ENCODE results near the gene DEXI. TPM values are rescaled to one million over a fixed set of nuclear protein-coding genes. Genes with fewer than 3 reads are reported as not detected.

DEXI gene
- total and polyA plus RNA-seq, 2 of the 13 experiments (the other 11 are each of a cell fraction or from before 2014, with no cell fraction given), result 51.5 to 70.4 TPM

DNA sequence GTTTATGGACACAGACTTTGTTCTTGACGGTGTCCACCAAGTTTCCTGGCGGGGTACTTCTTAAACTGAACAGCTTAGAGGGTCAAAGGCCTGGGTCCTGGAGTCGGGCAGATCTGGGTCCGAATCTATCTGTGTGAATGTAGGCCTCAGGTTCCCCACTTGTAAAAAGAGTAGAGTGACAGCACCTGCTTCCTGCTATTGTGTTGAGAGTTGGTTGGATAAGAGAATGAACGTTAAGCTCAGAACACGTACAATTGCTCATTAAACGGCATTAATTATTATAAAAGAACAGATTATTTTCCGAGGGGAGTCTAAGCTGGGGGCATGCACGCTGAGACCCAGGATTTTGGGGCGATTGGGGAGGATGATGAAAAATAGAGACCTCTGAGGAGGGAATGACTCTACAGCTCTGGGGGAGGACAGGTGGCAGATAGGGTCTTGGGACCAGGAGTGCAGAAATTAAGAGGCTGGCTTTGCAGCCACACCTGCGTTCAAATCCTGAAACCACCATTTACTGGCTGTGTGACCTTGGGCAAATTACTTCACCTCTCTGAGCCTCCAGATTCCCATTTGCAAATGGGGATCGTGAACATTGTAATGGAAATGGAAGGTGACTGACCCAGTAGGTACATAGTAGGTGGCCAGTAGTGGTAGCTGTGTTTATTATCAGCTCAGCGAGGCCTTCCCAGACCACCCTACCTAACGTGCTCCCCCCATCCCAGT, 3.0 kb upstream of the DEXI start (continued):
- TF ChIP-seq, protein P1, sequence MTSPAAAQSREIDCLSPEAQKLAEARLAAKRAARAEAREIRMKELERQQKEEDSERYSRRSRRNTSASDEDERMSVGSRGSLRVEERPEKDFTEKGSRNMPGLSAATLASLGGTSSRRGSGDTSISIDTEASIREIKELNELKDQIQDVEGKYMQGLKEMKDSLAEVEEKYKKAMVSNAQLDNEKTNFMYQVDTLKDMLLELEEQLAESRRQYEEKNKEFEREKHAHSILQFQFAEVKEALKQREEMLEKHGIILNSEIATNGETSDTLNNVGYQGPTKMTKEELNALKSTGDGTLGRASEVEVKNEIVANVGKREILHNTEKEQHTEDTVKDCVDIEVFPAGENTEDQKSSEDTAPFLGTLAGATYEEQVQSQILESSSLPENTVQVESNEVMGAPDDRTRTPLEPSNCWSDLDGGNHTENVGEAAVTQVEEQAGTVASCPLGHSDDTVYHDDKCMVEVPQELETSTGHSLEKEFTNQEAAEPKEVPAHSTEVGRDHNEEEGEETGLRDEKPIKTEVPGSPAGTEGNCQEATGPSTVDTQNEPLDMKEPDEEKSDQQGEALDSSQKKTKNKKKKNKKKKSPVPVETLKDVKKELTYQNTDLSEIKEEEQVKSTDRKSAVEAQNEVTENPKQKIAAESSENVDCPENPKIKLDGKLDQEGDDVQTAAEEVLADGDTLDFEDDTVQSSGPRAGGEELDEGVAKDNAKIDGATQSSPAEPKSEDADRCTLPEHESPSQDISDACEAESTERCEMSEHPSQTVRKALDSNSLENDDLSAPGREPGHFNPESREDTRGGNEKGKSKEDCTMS (CRISPR knock-in tag; conservative IDR thresholded peaks at IDR 0.05), result no peak
- no peak for TF ChIP-seq ZNF772 (CRISPR knock-in tag; IDR thresholded peaks at IDR 0.05)
- TF ChIP-seq, protein P2, sequence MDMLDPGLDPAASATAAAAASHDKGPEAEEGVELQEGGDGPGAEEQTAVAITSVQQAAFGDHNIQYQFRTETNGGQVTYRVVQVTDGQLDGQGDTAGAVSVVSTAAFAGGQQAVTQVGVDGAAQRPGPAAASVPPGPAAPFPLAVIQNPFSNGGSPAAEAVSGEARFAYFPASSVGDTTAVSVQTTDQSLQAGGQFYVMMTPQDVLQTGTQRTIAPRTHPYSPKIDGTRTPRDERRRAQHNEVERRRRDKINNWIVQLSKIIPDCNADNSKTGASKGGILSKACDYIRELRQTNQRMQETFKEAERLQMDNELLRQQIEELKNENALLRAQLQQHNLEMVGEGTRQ (IDR thresholded peaks at IDR 0.05; ENCODE audit: low read depth, low read length), result no peak
- TF ChIP-seq, protein P2 (CRISPR knock-in tag; IDR thresholded peaks at IDR 0.05; ENCODE audit: borderline replicate concordance), result no peak
- no peak for TF ChIP-seq RFXANK (CRISPR knock-in tag; IDR thresholded peaks at IDR 0.05)
- no peak for TF ChIP-seq ZNF10 (CRISPR knock-in tag; IDR thresholded peaks at IDR 0.05; ENCODE audit: borderline replicate concordance, low read depth)
- TF ChIP-seq, protein P3, sequence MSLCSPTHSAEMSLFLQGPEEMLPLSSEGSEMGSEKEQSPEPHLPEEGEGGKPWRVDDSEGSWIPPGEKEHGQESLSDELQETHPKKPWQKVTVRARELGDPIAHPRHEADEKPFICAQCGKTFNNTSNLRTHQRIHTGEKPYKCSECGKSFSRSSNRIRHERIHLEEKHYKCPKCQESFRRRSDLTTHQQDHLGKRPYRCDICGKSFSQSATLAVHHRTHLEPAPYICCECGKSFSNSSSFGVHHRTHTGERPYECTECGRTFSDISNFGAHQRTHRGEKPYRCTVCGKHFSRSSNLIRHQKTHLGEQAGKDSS (CRISPR knock-in tag; IDR thresholded peaks at IDR 0.05; ENCODE audit: borderline replicate concordance, low read depth), result no peak
- TF ChIP-seq TAF15 (IDR thresholded peaks at IDR 0.05; ENCODE audit: low read depth, low read length, poor library complexity, severe bottlenecking), result no peak
- TF ChIP-seq MAZ (IDR thresholded peaks at IDR 0.05; ENCODE audit: borderline replicate concordance, low read depth, low read length), result no peak
- TF ChIP-seq MAZ (CRISPR knock-in tag; IDR thresholded peaks at IDR 0.05; ENCODE audit: low read depth), result no peak
- TF ChIP-seq, protein P4, sequence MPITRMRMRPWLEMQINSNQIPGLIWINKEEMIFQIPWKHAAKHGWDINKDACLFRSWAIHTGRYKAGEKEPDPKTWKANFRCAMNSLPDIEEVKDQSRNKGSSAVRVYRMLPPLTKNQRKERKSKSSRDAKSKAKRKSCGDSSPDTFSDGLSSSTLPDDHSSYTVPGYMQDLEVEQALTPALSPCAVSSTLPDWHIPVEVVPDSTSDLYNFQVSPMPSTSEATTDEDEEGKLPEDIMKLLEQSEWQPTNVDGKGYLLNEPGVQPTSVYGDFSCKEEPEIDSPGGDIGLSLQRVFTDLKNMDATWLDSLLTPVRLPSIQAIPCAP (CRISPR knock-in tag; IDR thresholded peaks at IDR 0.05; ENCODE audit: low read depth), result no peak
- no peak for TF ChIP-seq BRD4 (CRISPR knock-in tag; IDR thresholded peaks at IDR 0.05)
- TF ChIP-seq ZNF768 (CRISPR knock-in tag; IDR thresholded peaks at IDR 0.05), result peak; percentile 93
- no peak for TF ChIP-seq ZSCAN22 (CRISPR knock-in tag; IDR thresholded peaks at IDR 0.05)
- TF ChIP-seq, protein P5, sequence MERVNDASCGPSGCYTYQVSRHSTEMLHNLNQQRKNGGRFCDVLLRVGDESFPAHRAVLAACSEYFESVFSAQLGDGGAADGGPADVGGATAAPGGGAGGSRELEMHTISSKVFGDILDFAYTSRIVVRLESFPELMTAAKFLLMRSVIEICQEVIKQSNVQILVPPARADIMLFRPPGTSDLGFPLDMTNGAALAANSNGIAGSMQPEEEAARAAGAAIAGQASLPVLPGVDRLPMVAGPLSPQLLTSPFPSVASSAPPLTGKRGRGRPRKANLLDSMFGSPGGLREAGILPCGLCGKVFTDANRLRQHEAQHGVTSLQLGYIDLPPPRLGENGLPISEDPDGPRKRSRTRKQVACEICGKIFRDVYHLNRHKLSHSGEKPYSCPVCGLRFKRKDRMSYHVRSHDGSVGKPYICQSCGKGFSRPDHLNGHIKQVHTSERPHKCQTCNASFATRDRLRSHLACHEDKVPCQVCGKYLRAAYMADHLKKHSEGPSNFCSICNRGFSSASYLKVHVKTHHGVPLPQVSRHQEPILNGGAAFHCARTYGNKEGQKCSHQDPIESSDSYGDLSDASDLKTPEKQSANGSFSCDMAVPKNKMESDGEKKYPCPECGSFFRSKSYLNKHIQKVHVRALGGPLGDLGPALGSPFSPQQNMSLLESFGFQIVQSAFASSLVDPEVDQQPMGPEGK (CRISPR knock-in tag; IDR thresholded peaks at IDR 0.05), result no peak
- TF ChIP-seq TBX2 (CRISPR knock-in tag; IDR thresholded peaks at IDR 0.05; ENCODE audit: borderline replicate concordance), result no peak
- no peak for TF ChIP-seq KDM2A (CRISPR knock-in tag; IDR thresholded peaks at IDR 0.05; ENCODE audit: borderline replicate concordance, low read depth)
- no peak for TF ChIP-seq MIER3 (CRISPR knock-in tag; IDR thresholded peaks at IDR 0.05; ENCODE audit: borderline replicate concordance)
- no peak for TF ChIP-seq HOXA5 (CRISPR knock-in tag; IDR thresholded peaks at IDR 0.05)
- no peak for TF ChIP-seq PLRG1 (conservative IDR thresholded peaks at IDR 0.05)
- no peak for TF ChIP-seq ZSCAN12 (CRISPR knock-in tag; IDR thresholded peaks at IDR 0.05)
- no peak for TF ChIP-seq POLR2A (IDR thresholded peaks at IDR 0.05; ENCODE audit: insufficient read depth in 1 of 2, low read depth in 2 of 2, low read length in 2 of 2)
- TF ChIP-seq THAP11 (CRISPR knock-in tag; IDR thresholded peaks at IDR 0.05), result no peak
